B cell (primary cell): ENCODE data around the gene RASGRF2. TPM values are rescaled to one million over a fixed set of nuclear protein-coding genes. Genes with fewer than 3 reads are reported as not detected.

Experiments used
- ATAC-seq: fragments of 200-7000 bp; cut with Tn5 transposase; one replicate; pipeline ENCODE4 v1.10.0; 2021; ENCODE audit warnings: low read depth, mild to moderate bottlenecking, moderate number of reproducible peaks, moderate library complexity
- CTCF ChIA-PET: fragments of 350-600 bp; sonication (Branson Sonifier 250); formaldehyde crosslinking; loops from one replicate; lab custom pipeline; 2021; ENCODE audit warnings: antibody characterized with exemption, inconsistent platforms; lab: Charles Lee
- POLR2A ChIA-PET: fragments of 350-600 bp; sonication (Branson Sonifier 250); formaldehyde crosslinking; loops from one replicate; lab custom pipeline; 2021; ENCODE audit warnings: antibody characterized with exemption; lab: Charles Lee
- DNase-seq: peaks from one replicate; pipeline ENCODE4 v3.0.0; 2013
- H2AFZ ChIP-seq: 2 replicates; pipeline ENCODE4 v1.6.1; 2012; ENCODE audit warnings: mild to moderate bottlenecking, low read depth, low read length; ENCODE audit not compliant: insufficient read depth, poor library complexity, severe bottlenecking
- H3K27ac ChIP-seq, 2 donors: 1 replicate in 1 of 2; 2 replicates in 1 of 2; pipeline ENCODE4 v1.5.1; 2012 to 2013; ENCODE audit warnings: low read length in 2 of 2, mild to moderate bottlenecking in 2 of 2, moderate library complexity in 1 of 2
- H3K27me3 ChIP-seq, 4 experiments: fragments of 200-600 bp in 1 of 4; sonication (generic) in 1 of 4; replicated peaks in 1 of 4; 1 replicate in 2 of 4; 2 replicates in 2 of 4; pipeline versions ENCODE4 v1.6.1 to v1.7.0; 2013 to 2016; ENCODE audit warnings: low read length in 3 of 4, mild to moderate bottlenecking in 2 of 4, mixed read lengths in 1 of 4, moderate library complexity in 1 of 4; ENCODE audit not compliant: insufficient read depth in 4 of 4, control insufficient read depth in 3 of 4; ENCODE audit errors: control extremely low read depth in 1 of 4
- H3K36me3 ChIP-seq, 2 experiments: replicated peaks in 1 of 2; 1 replicate in 1 of 2; 2 replicates in 1 of 2; pipeline versions ENCODE4 v1.6.1 to v1.7.1; 2013; ENCODE audit warnings: low read length in 1 of 2; ENCODE audit not compliant: insufficient read depth in 2 of 2, control insufficient read depth in 1 of 2; ENCODE audit errors: control extremely low read depth in 1 of 2, extremely low read depth in 1 of 2
- H3K4me1 ChIP-seq, 2 donors: fragments of 200-600 bp in 1 of 2; sonication (generic) in 1 of 2; 1 replicate in 1 of 2; 2 replicates in 1 of 2; pipeline versions ENCODE4 v1.5.1 to v1.6.1; 2013 to 2017; ENCODE audit warnings: low read length in 2 of 2; ENCODE audit not compliant: control insufficient read depth in 2 of 2, insufficient read depth in 2 of 2
- H3K4me2 ChIP-seq: replicated peaks from 2 replicates; pipeline ENCODE3; 2012; ENCODE audit warnings: mild to moderate bottlenecking, low read depth, low read length; ENCODE audit not compliant: poor library complexity, severe bottlenecking
- H3K4me3 ChIP-seq, 5 experiments: fragments of 200-600 bp in 1 of 5; sonication (generic) in 1 of 5; 1 replicate in 3 of 5; 2 replicates in 2 of 5; pipeline versions ENCODE4 v1.5.1 to v1.7.0; 2011 to 2016; ENCODE audit warnings: low read length in 4 of 5, mild to moderate bottlenecking in 4 of 5, low read depth in 2 of 5, control low read depth in 1 of 5, moderate library complexity in 1 of 5; ENCODE audit not compliant: insufficient read depth in 1 of 5; ENCODE audit errors: control extremely low read depth in 1 of 5, extremely low read depth in 1 of 5
- H3K79me2 ChIP-seq: fragments of 200-600 bp; sonication (generic); one replicate; pipeline ENCODE4 v1.6.0; 2016; ENCODE audit warnings: low read length; ENCODE audit not compliant: control insufficient read depth, insufficient read depth
- H3K9ac ChIP-seq: fragments of 200-600 bp; sonication (generic); 2 replicates; pipeline ENCODE4 v1.6.1; 2017; ENCODE audit warnings: mild to moderate bottlenecking, low read length, moderate library complexity
- H3K9me3 ChIP-seq, 3 donors: one replicate each; pipeline versions ENCODE4 v1.6.1 to v1.7.1; 2013; ENCODE audit warnings: low read length in 2 of 3; ENCODE audit not compliant: control insufficient read depth in 2 of 3, insufficient read depth in 1 of 3; ENCODE audit errors: control extremely low read depth in 1 of 3
- H4K20me1 ChIP-seq: 2 replicates; pipeline ENCODE4 v1.6.0; 2012; ENCODE audit warnings: mild to moderate bottlenecking, low read length; ENCODE audit not compliant: insufficient read depth, control insufficient read depth, poor library complexity, severe bottlenecking
- H3K27ac Mint-ChIP-seq: one replicate; pipeline ENCODE4 v1.8.0; 2021; ENCODE audit warnings: mixed read lengths
- H3K27me3 Mint-ChIP-seq: one replicate; pipeline ENCODE4 v1.8.0; 2021; ENCODE audit warnings: mixed read lengths
- H3K4me1 Mint-ChIP-seq: one replicate; pipeline ENCODE4 v1.8.0; 2021; ENCODE audit warnings: mixed read lengths
- H3K4me3 Mint-ChIP-seq: one replicate; pipeline ENCODE4 v1.8.0; 2021; ENCODE audit warnings: mixed read lengths
- H3K9me3 Mint-ChIP-seq: one replicate; pipeline ENCODE4 v1.8.0; 2022; ENCODE audit warnings: mixed read lengths; ENCODE audit not compliant: insufficient read depth
- EZH2 ChIP-seq: IDR thresholded peaks from 2 replicates; pipeline ENCODE4 v1.6.1; 2012; ENCODE audit warnings: borderline replicate concordance, low read depth, mild to moderate bottlenecking, moderate library complexity, low read length; ENCODE audit not compliant: insufficient read depth, poor library complexity, severe bottlenecking
- WGBS: methylation state at CpG from one replicate; pipeline ENCODE4 v1.1.5; 2013; ENCODE audit warnings: missing lambda C conversion rate; ENCODE audit not compliant: insufficient coverage; 5-methylcytosine and 5-hydroxymethylcytosine counted together
- intact Hi-C: fragments of 100-400 bp; cut with micrococcal nuclease; formaldehyde crosslinking; loops from one replicate; pipeline ENCODE4 v1.10.0; 2022
- polyA plus RNA-seq: library from polyadenylated mRNA; depleted of rRNA; stranded (reverse); fragments of >200 nt; gene quantifications from 2 replicates; pipeline ENCODE4 v1.2.3, GENCODE V29; 2012
- total RNA-seq, 2 donors: library from RNA; stranded (reverse); fragments of 120-200 nt in 1 of 2; gene quantifications; 1 replicate in 1 of 2; 2 replicates in 1 of 2; pipeline versions ENCODE4 v1.2.3 to v1.2.4, GENCODE V29; 2013 to 2022
- TF ChIP-seq, protein P1 (sequence below): fragments of 200-600 bp; IDR thresholded peaks from one replicate; pipeline ENCODE4 v1.8.0; 2022; ENCODE audit warnings: antibody characterized with exemption, mild to moderate bottlenecking

Gene RASGRF2
- total and polyA plus RNA-seq, 2 donors (not counting 1 experiment from before 2014, with no cell fraction given) = 0.04 to 0.37 TPM

- DNase-seq = no peak
- no peak for ATAC-seq
- intact Hi-C loops = no loop called here
- Mint-ChIP-seq H3K27ac (no peak overlapping the region), H3K4me1 (no peaks in the 10 kb centered on the region), H3K4me3 (no peak overlapping the region), H3K9me3 (no peaks in the 10 kb centered on the region), H3K27me3 (peaks cover 18% of the 10 kb centered on the region)
- TF ChIP-seq, protein P1, sequence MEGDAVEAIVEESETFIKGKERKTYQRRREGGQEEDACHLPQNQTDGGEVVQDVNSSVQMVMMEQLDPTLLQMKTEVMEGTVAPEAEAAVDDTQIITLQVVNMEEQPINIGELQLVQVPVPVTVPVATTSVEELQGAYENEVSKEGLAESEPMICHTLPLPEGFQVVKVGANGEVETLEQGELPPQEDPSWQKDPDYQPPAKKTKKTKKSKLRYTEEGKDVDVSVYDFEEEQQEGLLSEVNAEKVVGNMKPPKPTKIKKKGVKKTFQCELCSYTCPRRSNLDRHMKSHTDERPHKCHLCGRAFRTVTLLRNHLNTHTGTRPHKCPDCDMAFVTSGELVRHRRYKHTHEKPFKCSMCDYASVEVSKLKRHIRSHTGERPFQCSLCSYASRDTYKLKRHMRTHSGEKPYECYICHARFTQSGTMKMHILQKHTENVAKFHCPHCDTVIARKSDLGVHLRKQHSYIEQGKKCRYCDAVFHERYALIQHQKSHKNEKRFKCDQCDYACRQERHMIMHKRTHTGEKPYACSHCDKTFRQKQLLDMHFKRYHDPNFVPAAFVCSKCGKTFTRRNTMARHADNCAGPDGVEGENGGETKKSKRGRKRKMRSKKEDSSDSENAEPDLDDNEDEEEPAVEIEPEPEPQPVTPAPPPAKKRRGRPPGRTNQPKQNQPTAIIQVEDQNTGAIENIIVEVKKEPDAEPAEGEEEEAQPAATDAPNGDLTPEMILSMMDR = no peak
- no peak for TF ChIP-seq EZH2
- no peaks in the 10 kb centered on the region for H3K79me2 ChIP-seq
- WGBS = no CpG with 5 or more reads among the region's 4 CpGs
- no peaks in the 10 kb centered on the region for H3K4me1 ChIP-seq
- H3K4me3 ChIP-seq = no peak overlapping the region
- H3K36me3 ChIP-seq = no peaks in the 10 kb centered on the region
- POLR2A ChIA-PET = no interaction called here
- H3K9me3 ChIP-seq = no peaks in the 10 kb centered on the region
- no peak overlapping the region for H3K9ac ChIP-seq
- H3K4me2 ChIP-seq = no peak overlapping the region
- no peaks in the 10 kb centered on the region for H4K20me1 ChIP-seq
- H3K27ac ChIP-seq = no peak overlapping the region
- H3K27me3 ChIP-seq = no peaks in the 10 kb centered on the region
- no peak overlapping the region for H2AFZ ChIP-seq
- CTCF ChIA-PET = no interaction called here
Observed at GRCh38 chr5:81066102-81066501, 105.9 kb downstream of the RASGRF2 start.

DNA sequence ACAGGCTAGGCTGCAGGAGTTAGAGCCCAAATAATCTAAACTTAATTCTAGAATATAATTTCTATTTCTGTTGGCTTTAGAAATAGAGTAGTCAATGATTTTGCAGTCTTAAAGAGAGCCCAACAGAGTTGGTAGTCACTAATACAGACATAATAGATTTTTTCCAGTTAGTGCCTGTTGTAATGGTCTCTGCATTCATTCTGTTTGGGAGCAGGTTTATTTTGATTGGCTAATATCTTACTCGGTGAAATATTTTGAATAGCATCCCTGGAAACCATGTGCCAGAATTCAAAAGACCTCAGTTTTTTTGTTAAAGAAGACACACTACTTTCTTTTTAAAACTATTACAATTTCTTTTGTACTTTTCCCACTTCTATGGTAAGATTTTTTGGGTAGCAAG lies 107.2 kb downstream of the RASGRF2 start:
- no peak for ATAC-seq
- peaks cover 18% of the 10 kb centered on the region for H3K27me3 Mint-ChIP-seq
- Histone ChIP-seq H3K9ac (no peak overlapping the region), H3K27ac (no peak overlapping the region), H3K27me3 (no peaks in the 10 kb centered on the region), H3K4me3 (no peak overlapping the region), H3K9me3 (no peaks in the 10 kb centered on the region), H2AFZ (no peak overlapping the region), H4K20me1 (no peaks in the 10 kb centered on the region), H3K36me3 (no peaks in the 10 kb centered on the region), H3K4me2 (no peak overlapping the region), H3K79me2 (no peaks in the 10 kb centered on the region), H3K4me1 (no peaks in the 10 kb centered on the region)
- DNase-seq = no peak
- H3K9me3 Mint-ChIP-seq = no peaks in the 10 kb centered on the region
- H3K4me3 Mint-ChIP-seq = no peak overlapping the region
- intact Hi-C loops = no loop called here
- no peaks in the 10 kb centered on the region for H3K4me1 Mint-ChIP-seq
- CTCF ChIA-PET = no interaction called here
- no CpG with 5 or more reads among the region's 1 CpG for WGBS
- POLR2A ChIA-PET = no interaction called here
- TF ChIP-seq, protein P1 = no peak
- H3K27ac Mint-ChIP-seq = no peak overlapping the region
